ENCODE measurements around the gene PCDHB5. TPM values are rescaled to one million over a fixed set of nuclear protein-coding genes. Genes with fewer than 3 reads are reported as not detected.
A peak's percentile ranks its signal among the peaks of the same experiment; 100 is the strongest.
"Not testable (repeated sequence)": the region's sequence is repeated elsewhere in the genome, so short reads cannot be mapped to it uniquely, and the experiment has no call there.

The PCDHB5 gene
- 25.2 and 27.3 TPM in 2 replicates for total RNA-seq (2014; rRNA removed; shearing (Covaris generic))

DNA sequence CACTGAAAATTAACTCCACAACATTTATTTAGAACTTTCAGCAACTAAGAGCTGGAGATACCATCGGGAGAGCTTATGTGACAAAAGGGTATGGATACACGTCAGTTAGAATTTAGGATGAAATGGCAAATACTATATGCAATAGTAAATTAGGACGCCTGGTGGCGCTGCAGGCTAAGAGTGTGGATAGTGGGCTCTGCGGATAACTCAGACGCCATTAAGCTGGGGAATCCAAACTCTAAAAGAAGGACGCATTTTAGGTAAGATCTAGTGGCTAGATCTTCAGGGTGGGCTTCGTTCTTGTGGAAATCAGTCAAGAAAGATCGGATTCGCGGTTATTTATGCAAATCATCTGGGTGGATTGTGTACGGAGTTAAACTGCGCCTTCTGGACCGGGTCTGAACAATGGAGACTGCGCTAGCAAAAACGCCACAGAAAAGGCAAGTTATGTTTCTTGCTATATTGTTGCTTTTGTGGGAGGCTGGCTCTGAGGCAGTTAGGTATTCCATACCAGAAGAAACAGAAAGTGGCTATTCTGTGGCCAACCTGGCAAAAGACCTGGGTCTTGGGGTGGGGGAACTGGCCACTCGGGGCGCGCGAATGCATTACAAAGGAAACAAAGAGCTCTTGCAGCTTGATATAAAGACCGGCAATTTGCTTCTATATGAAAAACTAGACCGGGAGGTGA, at the start of gene PCDHB5:
Gene PCDHB5 (plus strand): TSS at position 177 of the 688 bp plus-strand sequence. CDS start 229 bp downstream, at position 406.
- H3K36me3 ChIP-seq: no peaks in the 10 kb centered on the region
- H3K9me3 ChIP-seq (replicated peaks): peaks cover 7% of the 10 kb centered on the region; the same call in 1 of the 2 replicates
- peak within 1 kb of the TSS; percentile 46 for H3K4me3 ChIP-seq
- no peaks in the 10 kb centered on the region for H3K27me3 ChIP-seq (replicated peaks)
- peak in 1 of 2 experiments; percentile 72 for DNase-seq (ENCODE audit: low read depth in 1 of 2, low spot score in 2 of 2)
- H3K4me1 ChIP-seq (replicated peaks): no peaks in the 10 kb centered on the region
- H3K27ac ChIP-seq: peak within 1 kb of the TSS; percentile 21

DNA sequence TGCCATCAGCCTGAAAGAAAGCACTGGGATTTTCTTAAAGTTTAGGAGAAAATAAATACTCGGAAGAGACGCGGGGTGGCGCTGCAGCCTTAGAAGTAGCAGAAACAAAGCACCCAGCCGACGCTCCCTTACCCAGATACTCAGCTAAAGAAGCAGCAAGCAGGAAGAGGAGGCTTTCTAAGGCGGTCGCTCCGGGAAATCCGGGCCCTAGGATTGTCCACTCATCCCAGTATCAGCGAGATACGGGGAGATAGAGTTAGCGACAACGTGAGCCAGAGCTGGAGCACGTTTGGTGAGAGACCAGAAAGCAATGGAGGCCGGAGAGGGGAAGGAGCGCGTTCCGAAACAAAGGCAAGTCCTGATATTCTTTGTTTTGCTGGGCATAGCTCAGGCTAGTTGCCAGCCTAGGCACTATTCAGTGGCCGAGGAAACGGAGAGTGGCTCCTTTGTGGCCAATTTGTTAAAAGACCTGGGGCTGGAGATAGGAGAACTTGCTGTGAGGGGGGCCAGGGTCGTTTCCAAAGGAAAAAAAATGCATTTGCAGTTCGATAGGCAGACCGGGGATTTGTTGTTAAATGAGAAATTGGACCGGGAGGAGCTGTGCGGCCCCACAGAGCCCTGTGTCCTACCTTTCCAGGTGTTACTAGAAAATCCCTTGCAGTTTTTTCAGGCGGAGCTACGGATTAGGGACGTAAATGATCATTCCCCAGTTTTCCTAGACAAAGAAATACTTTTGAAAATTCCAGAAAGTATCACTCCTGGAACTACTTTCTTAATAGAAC, 40.3 kb upstream of the PCDHB5 start, which contains the start of gene PCDHB2:
Gene PCDHB2 (plus strand): TSS at position 135 of the 782 bp plus-strand sequence. CDS start 176 bp downstream, at position 311.
- Histone ChIP-seq H3K36me3 (no peaks in the 10 kb centered on the region), H3K4me3 (peak within 1 kb of the TSS; percentile 25), H3K9me3 (replicated peaks) (peaks cover 8% of the 10 kb centered on the region), H3K27me3 (replicated peaks) (no peaks in the 10 kb centered on the region), H3K27ac (no peak within 1 kb of the TSS), H3K4me1 (replicated peaks) (no peaks in the 10 kb centered on the region)
- DNase-seq (ENCODE audit: low read depth in 1 of 2, low spot score in 2 of 2): peak in 1 of 2 experiments; percentile 38

DNA sequence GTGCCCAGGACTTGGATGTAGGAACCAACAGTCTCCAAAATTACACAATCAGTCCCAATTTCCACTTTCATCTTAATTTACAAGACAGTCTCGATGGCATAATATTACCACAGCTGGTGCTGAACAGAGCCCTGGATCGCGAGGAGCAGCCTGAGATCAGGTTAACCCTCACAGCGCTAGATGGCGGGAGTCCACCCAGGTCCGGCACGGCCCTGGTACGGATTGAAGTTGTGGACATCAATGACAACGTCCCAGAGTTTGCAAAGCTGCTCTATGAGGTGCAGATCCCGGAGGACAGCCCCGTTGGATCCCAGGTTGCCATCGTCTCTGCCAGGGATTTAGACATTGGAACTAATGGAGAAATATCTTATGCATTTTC, 39.8 kb upstream of the PCDHB5 start:
- no peak for DNase-seq (ENCODE audit: low read depth in 1 of 2, low spot score in 2 of 2)
- H3K4me3 ChIP-seq: no peak overlapping the region

DNA sequence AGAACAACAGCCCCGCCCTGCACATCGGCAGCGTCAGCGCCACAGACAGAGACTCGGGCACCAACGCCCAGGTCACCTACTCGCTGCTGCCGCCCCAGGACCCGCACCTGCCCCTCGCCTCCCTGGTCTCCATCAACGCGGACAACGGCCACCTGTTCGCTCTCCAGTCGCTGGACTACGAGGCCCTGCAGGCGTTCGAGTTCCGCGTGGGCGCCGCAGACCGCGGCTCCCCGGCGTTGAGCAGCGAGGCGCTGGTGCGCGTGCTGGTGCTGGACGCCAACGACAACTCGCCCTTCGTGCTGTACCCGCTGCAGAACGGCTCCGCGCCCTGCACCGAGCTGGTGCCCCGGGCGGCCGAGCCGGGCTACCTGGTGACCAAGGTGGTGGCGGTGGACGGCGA, 38.8 kb upstream of the PCDHB5 start:
- not testable (repeated sequence) for H3K4me1 ChIP-seq (replicated peaks); H3K27ac ChIP-seq; H3K36me3 ChIP-seq

More for the DNA sequence above, 39.8 kb upstream of the PCDHB5 start:
- Histone ChIP-seq H3K9me3 (replicated peaks) (peaks cover 11% of the 10 kb centered on the region), H3K27ac (no peak overlapping the region), H3K36me3 (no peaks in the 10 kb centered on the region), H3K27me3 (replicated peaks) (no peaks in the 10 kb centered on the region), H3K4me1 (replicated peaks) (no peaks in the 10 kb centered on the region)

DNA sequence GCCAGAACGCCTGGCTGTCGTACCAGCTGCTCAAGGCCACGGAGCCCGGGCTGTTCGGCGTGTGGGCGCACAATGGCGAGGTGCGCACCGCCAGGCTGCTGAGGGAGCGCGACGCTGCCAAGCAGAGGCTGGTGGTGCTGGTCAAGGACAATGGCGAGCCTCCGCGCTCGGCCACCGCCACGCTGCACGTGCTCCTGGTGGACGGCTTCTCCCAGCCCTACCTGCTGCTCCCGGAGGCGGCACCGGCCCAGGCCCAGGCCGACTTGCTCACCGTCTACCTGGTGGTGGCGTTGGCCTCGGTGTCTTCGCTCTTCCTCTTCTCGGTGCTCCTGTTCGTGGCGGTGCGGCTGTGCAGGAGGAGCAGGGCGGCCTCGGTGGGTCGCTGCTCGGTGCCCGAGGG, 38.4 kb upstream of the PCDHB5 start:
- H3K9me3 ChIP-seq (replicated peaks): peaks cover 20% of the 10 kb centered on the region
- H3K36me3 ChIP-seq; H3K27me3 ChIP-seq (replicated peaks); H3K4me3 ChIP-seq; H3K27ac ChIP-seq; DNase-seq (ENCODE audit: low read depth in 1 of 2, low spot score in 2 of 2); H3K4me1 ChIP-seq (replicated peaks): not testable (repeated sequence)

More for the DNA sequence above, 38.8 kb upstream of the PCDHB5 start:
- H3K4me3 ChIP-seq; DNase-seq (ENCODE audit: low read depth in 1 of 2, low spot score in 2 of 2); H3K27me3 ChIP-seq (replicated peaks): not testable (repeated sequence)
- H3K9me3 ChIP-seq (replicated peaks): peaks cover 20% of the 10 kb centered on the region

DNA sequence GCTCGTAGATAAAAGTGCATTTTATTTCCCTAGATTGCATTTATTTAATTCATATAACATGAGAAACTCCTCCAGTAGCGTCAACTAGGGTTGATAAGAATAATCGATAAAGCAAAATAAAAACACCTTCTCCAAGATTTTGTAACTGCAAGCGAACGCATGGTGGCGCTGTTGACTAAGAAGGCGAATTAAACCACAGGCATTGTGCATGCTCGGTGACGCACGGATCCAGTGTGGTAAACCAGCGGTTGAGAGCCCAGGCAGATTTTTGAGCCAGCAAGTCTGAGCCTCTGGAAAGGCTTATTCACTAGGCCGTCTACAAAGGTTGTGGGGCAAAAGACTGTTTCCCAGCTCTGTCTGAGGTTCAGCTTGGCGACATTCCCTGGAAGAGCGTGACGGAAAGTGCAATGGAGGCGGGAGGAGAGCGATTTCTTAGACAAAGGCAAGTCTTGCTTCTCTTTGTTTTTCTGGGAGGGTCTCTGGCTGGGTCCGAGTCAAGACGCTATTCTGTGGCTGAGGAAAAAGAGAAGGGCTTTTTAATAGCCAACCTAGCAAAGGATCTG, 34.7 kb upstream of the PCDHB5 start, which contains the start of gene PCDHB3:
Gene PCDHB3 (plus strand): TSS at position 231 of the 563 bp plus-strand sequence. CDS start 177 bp downstream, at position 408.
- Histone ChIP-seq H3K36me3 (no peaks in the 10 kb centered on the region), H3K9me3 (replicated peaks) (peaks cover 14% of the 10 kb centered on the region), H3K27ac (no peak within 1 kb of the TSS), H3K4me1 (replicated peaks) (no peaks in the 10 kb centered on the region), H3K4me3 (no peak within 1 kb of the TSS), H3K27me3 (replicated peaks) (no peaks in the 10 kb centered on the region)
- no peak for DNase-seq (ENCODE audit: low read depth in 1 of 2, low spot score in 2 of 2)

DNA sequence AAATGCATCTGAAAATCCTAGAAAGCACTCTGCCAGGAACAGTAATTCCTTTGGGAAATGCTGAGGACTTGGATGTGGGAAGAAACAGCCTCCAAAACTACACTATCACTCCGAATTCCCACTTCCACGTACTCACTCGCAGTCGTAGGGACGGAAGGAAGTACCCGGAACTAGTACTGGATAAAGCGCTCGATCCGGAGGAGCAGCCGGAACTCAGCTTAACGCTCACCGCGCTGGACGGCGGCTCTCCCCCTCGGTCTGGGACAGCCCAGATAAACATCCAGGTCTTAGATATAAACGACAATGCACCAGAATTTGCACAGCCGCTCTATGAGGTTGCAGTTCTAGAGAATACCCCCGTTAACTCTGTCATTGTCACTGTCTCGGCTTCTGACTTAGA, 33.9 kb upstream of the PCDHB5 start:
- H3K9me3 ChIP-seq (replicated peaks): peaks cover 17% of the 10 kb centered on the region
- H3K4me1 ChIP-seq (replicated peaks): no peaks in the 10 kb centered on the region
- H3K36me3 ChIP-seq: no peaks in the 10 kb centered on the region
- DNase-seq (ENCODE audit: low read depth in 1 of 2, low spot score in 2 of 2): no peak
- no peaks in the 10 kb centered on the region for H3K27me3 ChIP-seq (replicated peaks)
- H3K27ac ChIP-seq: no peak overlapping the region
- no peak overlapping the region for H3K4me3 ChIP-seq

DNA sequence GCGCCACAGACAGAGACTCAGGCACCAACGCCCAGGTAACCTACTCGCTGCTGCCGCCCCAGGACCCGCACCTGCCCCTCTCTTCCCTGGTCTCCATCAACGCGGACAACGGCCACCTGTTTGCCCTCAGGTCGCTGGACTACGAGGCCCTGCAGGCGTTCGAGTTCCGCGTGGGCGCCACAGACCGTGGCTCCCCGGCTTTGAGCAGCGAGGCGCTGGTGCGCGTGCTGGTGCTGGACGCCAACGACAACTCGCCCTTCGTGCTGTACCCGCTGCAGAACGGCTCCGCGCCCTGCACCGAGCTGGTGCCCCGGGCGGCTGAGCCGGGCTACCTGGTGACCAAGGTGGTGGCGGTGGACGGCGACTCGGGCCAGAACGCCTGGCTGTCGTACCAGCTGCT, 32.9 kb upstream of the PCDHB5 start:
- H3K9me3 ChIP-seq (replicated peaks): peaks cover 17% of the 10 kb centered on the region
- H3K36me3 ChIP-seq; H3K4me3 ChIP-seq; H3K27ac ChIP-seq; H3K4me1 ChIP-seq (replicated peaks); DNase-seq (ENCODE audit: low read depth in 1 of 2, low spot score in 2 of 2); H3K27me3 ChIP-seq (replicated peaks): not testable (repeated sequence)

DNA sequence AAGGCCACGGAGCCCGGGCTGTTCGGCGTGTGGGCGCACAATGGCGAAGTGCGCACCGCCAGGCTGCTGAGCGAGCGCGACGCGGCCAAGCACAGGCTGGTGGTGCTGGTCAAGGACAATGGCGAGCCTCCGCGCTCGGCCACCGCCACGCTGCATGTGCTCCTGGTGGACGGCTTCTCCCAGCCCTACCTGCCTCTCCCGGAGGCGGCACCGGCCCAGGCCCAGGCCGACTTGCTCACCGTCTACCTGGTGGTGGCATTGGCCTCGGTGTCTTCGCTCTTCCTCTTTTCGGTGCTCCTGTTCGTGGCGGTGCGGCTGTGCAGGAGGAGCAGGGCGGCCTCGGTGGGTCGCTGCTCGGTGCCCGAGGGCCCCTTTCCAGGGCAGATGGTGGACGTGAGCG, 32.5 kb upstream of the PCDHB5 start:
- peaks cover 17% of the 10 kb centered on the region for H3K9me3 ChIP-seq (replicated peaks)
- not testable (repeated sequence) for H3K4me1 ChIP-seq (replicated peaks); H3K27ac ChIP-seq; H3K27me3 ChIP-seq (replicated peaks); H3K4me3 ChIP-seq; DNase-seq (ENCODE audit: low read depth in 1 of 2, low spot score in 2 of 2); H3K36me3 ChIP-seq

DNA sequence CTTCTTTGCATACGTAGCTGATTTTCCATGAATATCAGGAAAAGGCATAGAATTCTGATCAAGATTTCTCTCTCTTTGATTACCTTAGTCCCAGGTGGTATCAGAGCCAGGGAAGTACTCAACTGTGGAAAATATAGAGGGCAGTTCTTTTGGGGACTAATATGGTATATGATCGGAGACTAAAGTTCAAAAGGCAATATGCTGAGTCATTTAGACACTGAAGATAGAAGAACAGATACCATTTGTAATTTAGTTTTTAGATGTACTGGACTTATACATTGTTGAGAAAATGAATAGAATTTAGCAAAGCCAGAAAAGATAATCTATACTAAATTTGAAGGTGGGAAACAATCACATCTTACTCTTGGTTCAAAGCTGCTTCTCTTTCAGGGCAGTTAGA, 29.7 kb upstream of the PCDHB5 start:
- no peaks in the 10 kb centered on the region for H3K27me3 ChIP-seq (replicated peaks)
- no peak overlapping the region for H3K4me3 ChIP-seq
- H3K27ac ChIP-seq: no peak overlapping the region
- no peaks in the 10 kb centered on the region for H3K36me3 ChIP-seq
- no peaks in the 10 kb centered on the region for H3K4me1 ChIP-seq (replicated peaks)
- no peak for DNase-seq (ENCODE audit: low read depth in 1 of 2, low spot score in 2 of 2)
- peaks cover 12% of the 10 kb centered on the region for H3K9me3 ChIP-seq (replicated peaks)

DNA sequence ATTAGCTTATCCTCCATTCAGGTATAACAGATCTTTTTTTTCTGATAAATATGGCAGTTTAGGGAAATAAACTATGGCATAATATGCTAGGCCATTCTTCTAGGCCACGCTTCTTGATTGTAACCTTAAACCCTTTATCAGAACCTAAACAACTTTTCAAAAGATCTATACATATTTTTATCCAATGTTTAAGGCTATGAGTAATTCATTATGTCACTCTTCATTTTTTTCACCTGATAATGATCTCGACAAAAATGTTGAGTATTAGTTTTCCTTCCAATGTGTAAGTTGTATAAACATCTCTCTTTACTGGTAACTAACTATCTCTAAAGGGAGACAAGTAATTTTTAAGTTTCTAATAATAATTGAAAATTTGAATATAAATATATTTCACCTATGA, 15.8 kb upstream of the PCDHB5 start:
- no peak overlapping the region for H3K27ac ChIP-seq
- DNase-seq (ENCODE audit: low read depth in 1 of 2, low spot score in 2 of 2): no peak
- H3K36me3 ChIP-seq: no peaks in the 10 kb centered on the region

DNA sequence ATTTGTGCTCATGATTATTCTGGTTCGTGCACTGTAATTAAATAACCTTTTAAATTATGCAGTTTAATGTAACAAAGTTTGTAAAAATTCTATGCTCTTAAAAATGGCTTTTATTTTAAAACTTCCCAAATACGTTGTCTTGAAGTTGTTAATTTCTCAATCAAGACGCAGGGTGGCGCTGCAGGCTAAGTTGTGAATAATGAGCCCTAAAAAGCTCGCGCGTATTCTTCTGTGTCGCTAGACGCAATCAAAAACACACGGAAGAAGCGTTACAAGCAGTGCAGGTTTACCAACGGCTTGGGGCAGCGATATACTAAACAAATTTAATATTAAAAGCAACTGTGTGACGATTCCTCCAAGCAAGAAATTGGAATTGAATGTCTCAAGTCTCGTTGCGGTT, 13.4 kb upstream of the PCDHB5 start, which contains the start of gene PCDHB4:
Gene PCDHB4 (plus strand): TSS at position 256 of the 400 bp plus-strand sequence. CDS start 181 bp downstream, outside the sequence.
- no peak for DNase-seq (ENCODE audit: low read depth in 1 of 2, low spot score in 2 of 2)
- 0 out of 2 replicates have a peak, but pooled peaks cover 3% of the 10 kb centered on the region for H3K9me3 ChIP-seq (replicated peaks)
- H3K27ac ChIP-seq: no peak within 1 kb of the TSS
- no peak within 1 kb of the TSS for H3K4me3 ChIP-seq
- H3K36me3 ChIP-seq: no peaks in the 10 kb centered on the region
- H3K27me3 ChIP-seq (replicated peaks): no peaks in the 10 kb centered on the region
- H3K4me1 ChIP-seq (replicated peaks): no peaks in the 10 kb centered on the region

More for the DNA sequence above, 15.8 kb upstream of the PCDHB5 start:
- 0 out of 2 replicates have a peak, but pooled peaks cover 5% of the 10 kb centered on the region for H3K9me3 ChIP-seq (replicated peaks)
- H3K27me3 ChIP-seq (replicated peaks): no peaks in the 10 kb centered on the region
- no peaks in the 10 kb centered on the region for H3K4me1 ChIP-seq (replicated peaks)
- no peak overlapping the region for H3K4me3 ChIP-seq

DNA sequence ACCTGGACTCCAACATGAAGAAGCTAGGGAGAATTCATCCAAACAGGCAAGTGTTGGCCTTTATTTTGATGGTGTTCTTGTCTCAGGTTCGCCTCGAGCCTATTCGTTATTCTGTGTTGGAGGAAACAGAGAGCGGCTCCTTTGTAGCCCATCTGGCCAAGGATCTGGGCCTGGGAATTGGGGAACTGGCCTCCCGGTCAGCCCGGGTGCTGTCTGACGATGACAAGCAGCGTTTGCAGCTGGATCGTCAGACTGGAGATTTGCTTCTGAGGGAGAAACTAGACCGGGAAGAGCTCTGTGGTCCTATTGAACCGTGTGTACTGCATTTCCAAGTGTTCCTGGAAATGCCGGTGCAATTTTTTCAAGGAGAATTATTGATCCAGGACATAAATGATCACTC, 13.0 kb upstream of the PCDHB5 start:
- no peak for DNase-seq (ENCODE audit: low read depth in 1 of 2, low spot score in 2 of 2)
- Histone ChIP-seq H3K4me1 (replicated peaks) (no peaks in the 10 kb centered on the region), H3K27me3 (replicated peaks) (no peaks in the 10 kb centered on the region), H3K4me3 (no peak overlapping the region), H3K9me3 (replicated peaks) (no peaks in the 10 kb centered on the region), H3K36me3 (no peaks in the 10 kb centered on the region), H3K27ac (no peak overlapping the region)
